ENCODE measurements around the gene CSF2RB.

Gene CSF2RB

GRCh38 chr22:36914390-36914752 lies 943 bp downstream of the CSF2RB start:
- no peak for FAIRE-seq
- TF ChIP-seq POLR2A (IDR thresholded peaks at IDR 0.05; ENCODE audit: low read depth, low read length) (no peak), TAF1 (IDR thresholded peaks at IDR 0.05; ENCODE audit: low read depth, low read length) (no peak), SPI1 (IDR thresholded peaks at IDR 0.05; ENCODE audit: low read depth, low read length) (no peak), PAX5 (IDR thresholded peaks at IDR 0.05; ENCODE audit: insufficient read depth, low read length, severe bottlenecking) (no peak), POLR2AphosphoS5 (IDR thresholded peaks at IDR 0.05; ENCODE audit: low read depth, low read length) (no peak), POU2F2 (IDR thresholded peaks at IDR 0.05; ENCODE audit: low read depth, low read length) (no peak)

GRCh38 chr22:36916034-36916433 lies 2.6 kb downstream of the CSF2RB start:
- no peak for FAIRE-seq
- TF ChIP-seq TAF1 (IDR thresholded peaks at IDR 0.05; ENCODE audit: low read depth, low read length), result no peak
- DNase-seq (ENCODE audit: insufficient read length, low spot score), result no peak

More at GRCh38 chr22:36914390-36914752, 943 bp downstream of the CSF2RB start:
- no peak for DNase-seq (ENCODE audit: insufficient read length, low spot score)

- FAIRE-seq, result peak; percentile 78
- no peak for DNase-seq (ENCODE audit: insufficient read length, low spot score)
- TF ChIP-seq SPI1 (IDR thresholded peaks at IDR 0.05; ENCODE audit: low read depth, low read length), result no peak
These were observed 5.3 kb downstream of the CSF2RB start for GRCh38 chr22:36918586-36919284.

- TF ChIP-seq SPI1 (IDR thresholded peaks at IDR 0.05; ENCODE audit: low read depth, low read length) (peak; percentile 94), POLR2AphosphoS5 (IDR thresholded peaks at IDR 0.05; ENCODE audit: low read depth, low read length) (no peak), TAF1 (IDR thresholded peaks at IDR 0.05; ENCODE audit: low read depth, low read length) (no peak), POU2F2 (IDR thresholded peaks at IDR 0.05; ENCODE audit: low read depth, low read length) (no peak), PAX5 (IDR thresholded peaks at IDR 0.05; ENCODE audit: insufficient read depth, low read length, severe bottlenecking) (no peak), POLR2A (IDR thresholded peaks at IDR 0.05; ENCODE audit: low read depth, low read length) (0 out of 2 replicates have a peak, but pooled peaks have one; percentile 33)
- no peak for DNase-seq (ENCODE audit: insufficient read length, low spot score)
- peak; percentile 92 for FAIRE-seq
These were observed 8.1 kb downstream of the CSF2RB start for GRCh38 chr22:36921309-36922104.

GRCh38 chr22:36922105-36922608 lies 8.7 kb downstream of the CSF2RB start:
- no peak for FAIRE-seq
- DNase-seq (ENCODE audit: insufficient read length, low spot score), result no peak
- TF ChIP-seq TAF1 (IDR thresholded peaks at IDR 0.05; ENCODE audit: low read depth, low read length), result no peak
- TF ChIP-seq POU2F2 (IDR thresholded peaks at IDR 0.05; ENCODE audit: low read depth, low read length), result no peak
- no peak for TF ChIP-seq POLR2AphosphoS5 (IDR thresholded peaks at IDR 0.05; ENCODE audit: low read depth, low read length)
- TF ChIP-seq PAX5 (IDR thresholded peaks at IDR 0.05; ENCODE audit: insufficient read depth, low read length, severe bottlenecking), result no peak
- no peak for TF ChIP-seq POLR2A (IDR thresholded peaks at IDR 0.05; ENCODE audit: low read depth, low read length)
- no peak for TF ChIP-seq SPI1 (IDR thresholded peaks at IDR 0.05; ENCODE audit: low read depth, low read length)

GRCh38 chr22:36922711-36923110 lies 9.3 kb downstream of the CSF2RB start:
- FAIRE-seq, result no peak
- no peak for TF ChIP-seq POLR2A (IDR thresholded peaks at IDR 0.05; ENCODE audit: low read depth, low read length)
- TF ChIP-seq POLR2AphosphoS5 (IDR thresholded peaks at IDR 0.05; ENCODE audit: low read depth, low read length), result no peak
- no peak for TF ChIP-seq POU2F2 (IDR thresholded peaks at IDR 0.05; ENCODE audit: low read depth, low read length)
- TF ChIP-seq TAF1 (IDR thresholded peaks at IDR 0.05; ENCODE audit: low read depth, low read length), result no peak
- TF ChIP-seq SPI1 (IDR thresholded peaks at IDR 0.05; ENCODE audit: low read depth, low read length), result no peak
- no peak for TF ChIP-seq PAX5 (IDR thresholded peaks at IDR 0.05; ENCODE audit: insufficient read depth, low read length, severe bottlenecking)

GRCh38 chr22:36923131-36923788 lies 9.8 kb downstream of the CSF2RB start:
- no peak for FAIRE-seq
- DNase-seq (ENCODE audit: insufficient read length, low spot score), result no peak
- no peak for TF ChIP-seq POU2F2 (IDR thresholded peaks at IDR 0.05; ENCODE audit: low read depth, low read length)
- TF ChIP-seq POLR2A (IDR thresholded peaks at IDR 0.05; ENCODE audit: low read depth, low read length), result no peak
- TF ChIP-seq SPI1 (IDR thresholded peaks at IDR 0.05; ENCODE audit: low read depth, low read length), result no peak
- no peak for TF ChIP-seq PAX5 (IDR thresholded peaks at IDR 0.05; ENCODE audit: insufficient read depth, low read length, severe bottlenecking)
- no peak for TF ChIP-seq POLR2AphosphoS5 (IDR thresholded peaks at IDR 0.05; ENCODE audit: low read depth, low read length)
- no peak for TF ChIP-seq TAF1 (IDR thresholded peaks at IDR 0.05; ENCODE audit: low read depth, low read length)

More at GRCh38 chr22:36922711-36923110, 9.3 kb downstream of the CSF2RB start:
- DNase-seq (ENCODE audit: insufficient read length, low spot score), result no peak

GRCh38 chr22:36924151-36924698 lies 10.8 kb downstream of the CSF2RB start:
- FAIRE-seq (no peak), DNase-seq (ENCODE audit: insufficient read length, low spot score) (no peak)
- TF ChIP-seq PAX5 (IDR thresholded peaks at IDR 0.05; ENCODE audit: insufficient read depth, low read length, severe bottlenecking) (no peak), TAF1 (IDR thresholded peaks at IDR 0.05; ENCODE audit: low read depth, low read length) (no peak), POLR2AphosphoS5 (IDR thresholded peaks at IDR 0.05; ENCODE audit: low read depth, low read length) (no peak), POLR2A (IDR thresholded peaks at IDR 0.05; ENCODE audit: low read depth, low read length) (no peak), POU2F2 (IDR thresholded peaks at IDR 0.05; ENCODE audit: low read depth, low read length) (no peak), SPI1 (IDR thresholded peaks at IDR 0.05; ENCODE audit: low read depth, low read length) (no peak)
